Activated B cell treated with CpG ODN at 0.5 μM for 24 hours (primary cell): Measurements from ENCODE around the gene RIMBP2. TPM values are rescaled to one million over a fixed set of nuclear protein-coding genes. Genes with fewer than 3 reads are reported as not detected.

Experiments
- ATAC-seq: fragments of 200-7000 bp; cut with Tn5 transposase; one replicate; pipeline ENCODE4 v1.10.0; 2021; ENCODE audit warnings: low read depth, mild to moderate bottlenecking, moderate library complexity
- CTCF ChIA-PET: fragments of 350-600 bp; sonication (Branson Sonifier 250); formaldehyde crosslinking; loops from one replicate; lab custom pipeline; 2021; ENCODE audit warnings: antibody characterized with exemption; lab: Charles Lee
- POLR2A ChIA-PET: fragments of 350-600 bp; sonication (Branson Sonifier 250); formaldehyde crosslinking; loops from one replicate; lab custom pipeline; 2021; ENCODE audit warnings: antibody characterized with exemption; lab: Charles Lee
- DNase-seq: peaks from one replicate; pipeline ENCODE4 v3.0.0; 2022
- H3K27ac Mint-ChIP-seq: one replicate; pipeline ENCODE4 v1.8.0; 2020; ENCODE audit warnings: mixed read lengths
- H3K27me3 Mint-ChIP-seq: one replicate; pipeline ENCODE4 v1.8.0; 2021; ENCODE audit warnings: mixed read lengths
- H3K36me3 Mint-ChIP-seq: one replicate; pipeline ENCODE4 v1.8.0; 2021; ENCODE audit warnings: low read depth, mixed read lengths
- H3K4me1 Mint-ChIP-seq: one replicate; pipeline ENCODE4 v1.8.0; 2021; ENCODE audit warnings: mixed read lengths
- H3K4me3 Mint-ChIP-seq: one replicate; pipeline ENCODE4 v1.8.0; 2020; ENCODE audit warnings: mild to moderate bottlenecking, mixed read lengths
- H3K9me3 Mint-ChIP-seq: one replicate; pipeline ENCODE4 v1.8.0; 2020; ENCODE audit warnings: mixed read lengths
- intact Hi-C: fragments of 100-400 bp; cut with micrococcal nuclease; formaldehyde crosslinking; loops from one replicate; pipeline ENCODE4 v1.15.1; 2024
- total RNA-seq: library from RNA; stranded (reverse); gene quantifications from 2 replicates; pipeline ENCODE4 v1.2.3, GENCODE V29; 2022
- TF ChIP-seq, protein P1 (sequence below): fragments of 200-600 bp; IDR thresholded peaks from one replicate; pipeline ENCODE4 v1.8.0; 2022; ENCODE audit warnings: antibody characterized with exemption, mild to moderate bottlenecking

Gene RIMBP2
- total RNA-seq, 1 donor from 2014 or later: not detected

DNA sequence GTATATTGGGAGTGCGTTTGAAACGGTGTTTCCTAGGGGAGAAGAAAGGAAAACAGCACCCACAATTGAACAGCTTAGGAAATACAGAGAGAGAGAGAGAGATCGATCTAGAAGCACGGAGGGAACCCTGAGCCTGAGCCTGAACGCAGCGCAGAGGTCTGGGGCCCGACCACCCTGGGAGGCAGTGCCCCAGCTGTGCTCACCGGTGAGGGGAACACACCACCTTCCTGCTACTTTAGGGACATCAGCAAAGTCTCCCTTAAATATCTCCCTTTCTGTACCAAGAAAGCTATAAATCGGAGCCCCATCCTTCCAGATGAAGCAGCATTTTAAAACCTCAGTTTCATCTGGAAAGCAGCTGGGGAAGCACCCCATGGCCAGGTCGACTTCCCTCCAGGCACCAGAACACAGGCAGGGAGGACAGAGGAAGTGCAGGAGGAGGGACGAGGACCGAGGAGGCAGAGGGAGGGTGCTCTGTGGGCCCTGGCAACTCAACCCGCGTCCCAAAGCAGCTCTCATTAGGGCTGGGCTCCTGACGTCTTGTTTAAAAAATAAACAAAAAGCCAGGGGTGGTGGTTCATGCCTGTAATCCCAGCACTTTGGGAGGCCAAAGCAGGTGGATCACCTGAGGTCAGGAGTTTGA lies 12.2 kb downstream of the RIMBP2 start:
- ChIA-PET POLR2A (no interaction called here), CTCF (no interaction called here)
- Mint-ChIP-seq H3K9me3 (no peaks in the 10 kb centered on the region), H3K27me3 (no peaks in the 10 kb centered on the region), H3K4me3 (no peak overlapping the region), H3K27ac (no peak overlapping the region), H3K36me3 (no peaks in the 10 kb centered on the region), H3K4me1 (no peaks in the 10 kb centered on the region)
- ATAC-seq (no peak), DNase-seq (no peak)
- TF ChIP-seq, protein P1, sequence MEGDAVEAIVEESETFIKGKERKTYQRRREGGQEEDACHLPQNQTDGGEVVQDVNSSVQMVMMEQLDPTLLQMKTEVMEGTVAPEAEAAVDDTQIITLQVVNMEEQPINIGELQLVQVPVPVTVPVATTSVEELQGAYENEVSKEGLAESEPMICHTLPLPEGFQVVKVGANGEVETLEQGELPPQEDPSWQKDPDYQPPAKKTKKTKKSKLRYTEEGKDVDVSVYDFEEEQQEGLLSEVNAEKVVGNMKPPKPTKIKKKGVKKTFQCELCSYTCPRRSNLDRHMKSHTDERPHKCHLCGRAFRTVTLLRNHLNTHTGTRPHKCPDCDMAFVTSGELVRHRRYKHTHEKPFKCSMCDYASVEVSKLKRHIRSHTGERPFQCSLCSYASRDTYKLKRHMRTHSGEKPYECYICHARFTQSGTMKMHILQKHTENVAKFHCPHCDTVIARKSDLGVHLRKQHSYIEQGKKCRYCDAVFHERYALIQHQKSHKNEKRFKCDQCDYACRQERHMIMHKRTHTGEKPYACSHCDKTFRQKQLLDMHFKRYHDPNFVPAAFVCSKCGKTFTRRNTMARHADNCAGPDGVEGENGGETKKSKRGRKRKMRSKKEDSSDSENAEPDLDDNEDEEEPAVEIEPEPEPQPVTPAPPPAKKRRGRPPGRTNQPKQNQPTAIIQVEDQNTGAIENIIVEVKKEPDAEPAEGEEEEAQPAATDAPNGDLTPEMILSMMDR: no peak
- intact Hi-C loops: no loop called here

DNA sequence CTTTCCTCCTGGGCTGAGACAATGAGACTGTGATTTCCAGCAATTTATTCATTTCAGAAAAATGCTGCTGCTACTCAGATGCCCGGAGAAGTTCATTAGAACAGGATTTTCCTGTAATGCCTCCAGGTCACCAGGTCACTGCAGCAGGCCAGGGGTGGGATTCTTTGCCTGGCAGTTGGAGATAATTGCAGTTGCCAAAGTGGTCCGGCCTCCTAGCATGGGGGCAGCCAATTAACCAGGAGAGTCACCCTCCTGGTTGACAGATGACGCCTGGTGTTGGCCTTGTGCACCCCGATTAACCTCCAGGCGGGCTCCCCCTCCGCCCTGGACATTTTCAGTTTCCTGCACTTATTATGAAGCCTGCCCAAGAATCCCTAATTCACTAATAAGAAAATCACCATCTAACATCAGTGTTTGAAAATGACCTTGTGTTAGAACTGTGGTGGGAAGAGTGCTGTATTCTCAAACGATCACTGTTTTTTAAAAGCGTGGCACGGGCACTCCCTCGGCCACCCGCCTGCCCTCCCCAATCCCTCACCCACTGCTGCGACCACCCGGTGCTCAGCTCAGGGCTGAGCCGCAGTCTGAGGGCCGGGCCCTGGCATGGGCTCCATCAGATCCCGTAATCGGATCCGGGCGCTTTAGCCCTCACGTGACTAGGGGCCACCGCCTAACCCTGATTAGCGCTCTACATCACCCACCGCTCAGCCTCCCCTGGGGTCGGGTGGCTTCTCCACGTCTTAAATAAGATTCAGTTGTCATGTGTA lies 12.9 kb downstream of the RIMBP2 start:
- Mint-ChIP-seq H3K27me3 (no peaks in the 10 kb centered on the region), H3K4me3 (no peak overlapping the region), H3K4me1 (no peaks in the 10 kb centered on the region), H3K9me3 (no peaks in the 10 kb centered on the region), H3K27ac (no peak overlapping the region), H3K36me3 (no peaks in the 10 kb centered on the region)
- DNase-seq: no peak
- intact Hi-C loops: no loop called here
- POLR2A ChIA-PET: no interaction called here
- CTCF ChIA-PET: no interaction called here
- ATAC-seq: no peak
- TF ChIP-seq, protein P1: no peak

DNA sequence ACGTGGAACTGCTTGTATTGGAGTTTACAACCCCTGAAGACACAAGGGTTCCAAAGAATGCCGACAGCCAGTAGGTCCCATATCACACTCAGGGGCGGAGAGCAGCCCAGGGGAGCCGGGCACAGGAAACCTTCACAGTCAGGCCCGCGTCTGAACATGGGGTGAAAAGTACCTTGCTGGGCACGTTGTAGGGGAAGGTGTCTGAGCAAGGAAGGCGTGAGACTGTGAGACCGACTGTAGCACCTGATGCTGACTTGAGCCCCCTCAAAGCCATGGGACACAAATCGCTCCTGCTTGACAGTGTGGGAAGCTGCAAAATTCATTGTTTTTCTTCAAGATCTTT lies 14.7 kb downstream of the RIMBP2 start:
- Mint-ChIP-seq H3K4me1 (no peaks in the 10 kb centered on the region), H3K4me3 (no peak overlapping the region), H3K27ac (no peak overlapping the region), H3K36me3 (no peaks in the 10 kb centered on the region), H3K27me3 (no peaks in the 10 kb centered on the region), H3K9me3 (no peaks in the 10 kb centered on the region)
- ATAC-seq: no peak
- CTCF ChIA-PET: no interaction called here
- intact Hi-C loops: no loop called here
- TF ChIP-seq, protein P1: no peak
- POLR2A ChIA-PET: no interaction called here
- no peak for DNase-seq

DNA sequence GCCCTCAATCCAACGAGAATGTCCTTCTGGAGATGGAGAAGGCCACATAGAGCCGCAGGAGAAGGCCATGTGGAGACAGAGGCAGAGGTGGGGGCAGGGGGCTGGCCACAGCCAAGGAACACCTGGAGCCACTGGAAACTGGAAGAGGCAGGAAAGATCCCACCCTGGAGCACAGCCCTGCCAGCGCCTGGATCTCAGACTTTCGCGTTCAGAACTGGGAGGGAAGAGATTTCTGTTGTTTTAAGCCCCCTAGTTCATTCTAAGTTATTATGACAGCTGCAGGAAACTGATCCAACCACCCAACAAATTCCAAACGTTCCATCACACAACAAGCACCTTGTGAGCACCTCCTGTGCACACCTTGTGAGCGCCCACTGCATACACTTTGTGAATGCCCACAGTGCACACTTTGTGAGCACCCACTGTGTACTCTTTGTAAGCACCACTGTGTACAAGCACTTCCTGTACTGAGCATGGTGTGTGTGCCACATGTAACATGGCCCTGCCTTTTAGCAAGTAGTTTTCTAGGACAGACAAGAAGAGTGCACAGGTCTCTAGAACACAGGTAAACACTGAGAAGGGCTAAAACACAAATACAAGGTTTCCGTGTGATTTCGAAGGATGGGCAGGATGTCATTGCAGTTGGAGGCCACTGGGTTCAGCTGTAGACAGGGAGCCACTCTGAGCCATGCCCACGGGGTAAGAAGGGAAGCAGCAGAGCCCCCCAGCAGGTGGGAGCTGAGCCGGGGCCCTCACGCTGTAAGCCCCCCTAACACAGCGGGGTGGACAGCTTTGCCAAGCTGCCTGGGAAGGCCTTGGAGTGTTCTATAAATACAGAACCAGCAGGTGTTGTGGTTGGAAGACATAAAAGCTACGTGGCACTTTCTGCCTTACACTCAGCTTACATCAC lies 15.4 kb downstream of the RIMBP2 start:
- ChIA-PET CTCF (no interaction called here), POLR2A (no interaction called here)
- no peak overlapping the region for H3K4me3 Mint-ChIP-seq
- peaks cover under 1% of the 10 kb centered on the region for H3K27me3 Mint-ChIP-seq
- no peaks in the 10 kb centered on the region for H3K4me1 Mint-ChIP-seq
- H3K9me3 Mint-ChIP-seq: no peaks in the 10 kb centered on the region
- DNase-seq (no peak), ATAC-seq (no peak)
- intact Hi-C loops: no loop called here
- no peak overlapping the region for H3K27ac Mint-ChIP-seq
- H3K36me3 Mint-ChIP-seq: no peaks in the 10 kb centered on the region
- TF ChIP-seq, protein P1: no peak

DNA sequence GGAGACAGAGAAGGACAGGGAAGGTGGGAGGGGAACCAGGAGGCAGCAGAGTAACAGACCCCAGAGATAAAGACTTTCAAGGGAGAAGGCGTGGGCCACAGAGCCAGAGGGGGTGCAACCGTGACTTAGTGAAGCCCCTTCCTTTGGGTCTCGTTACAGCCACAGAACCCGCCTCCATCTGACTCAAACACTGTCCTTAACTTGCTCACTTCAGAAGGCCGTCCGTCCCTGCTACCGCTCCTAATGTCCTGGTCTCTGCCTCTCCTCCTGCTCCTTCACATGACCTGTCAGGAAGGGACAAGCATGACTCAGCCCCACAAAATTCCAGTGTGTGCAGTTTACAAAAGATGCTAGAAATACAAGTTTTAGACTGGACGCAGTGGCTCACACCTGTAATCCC lies 18.0 kb downstream of the RIMBP2 start:
- no peak overlapping the region for H3K27ac Mint-ChIP-seq
- H3K27me3 Mint-ChIP-seq: peaks cover 8% of the 10 kb centered on the region
- TF ChIP-seq, protein P1: no peak
- ChIA-PET CTCF (no interaction called here), POLR2A (no interaction called here)
- DNase-seq: no peak
- no peaks in the 10 kb centered on the region for H3K9me3 Mint-ChIP-seq
- no peaks in the 10 kb centered on the region for H3K36me3 Mint-ChIP-seq
- no peak overlapping the region for H3K4me3 Mint-ChIP-seq
- H3K4me1 Mint-ChIP-seq: no peaks in the 10 kb centered on the region
- ATAC-seq: no peak
- intact Hi-C loops: no loop called here
